ENCODE measurements around the gene OR2B2.

DNA sequence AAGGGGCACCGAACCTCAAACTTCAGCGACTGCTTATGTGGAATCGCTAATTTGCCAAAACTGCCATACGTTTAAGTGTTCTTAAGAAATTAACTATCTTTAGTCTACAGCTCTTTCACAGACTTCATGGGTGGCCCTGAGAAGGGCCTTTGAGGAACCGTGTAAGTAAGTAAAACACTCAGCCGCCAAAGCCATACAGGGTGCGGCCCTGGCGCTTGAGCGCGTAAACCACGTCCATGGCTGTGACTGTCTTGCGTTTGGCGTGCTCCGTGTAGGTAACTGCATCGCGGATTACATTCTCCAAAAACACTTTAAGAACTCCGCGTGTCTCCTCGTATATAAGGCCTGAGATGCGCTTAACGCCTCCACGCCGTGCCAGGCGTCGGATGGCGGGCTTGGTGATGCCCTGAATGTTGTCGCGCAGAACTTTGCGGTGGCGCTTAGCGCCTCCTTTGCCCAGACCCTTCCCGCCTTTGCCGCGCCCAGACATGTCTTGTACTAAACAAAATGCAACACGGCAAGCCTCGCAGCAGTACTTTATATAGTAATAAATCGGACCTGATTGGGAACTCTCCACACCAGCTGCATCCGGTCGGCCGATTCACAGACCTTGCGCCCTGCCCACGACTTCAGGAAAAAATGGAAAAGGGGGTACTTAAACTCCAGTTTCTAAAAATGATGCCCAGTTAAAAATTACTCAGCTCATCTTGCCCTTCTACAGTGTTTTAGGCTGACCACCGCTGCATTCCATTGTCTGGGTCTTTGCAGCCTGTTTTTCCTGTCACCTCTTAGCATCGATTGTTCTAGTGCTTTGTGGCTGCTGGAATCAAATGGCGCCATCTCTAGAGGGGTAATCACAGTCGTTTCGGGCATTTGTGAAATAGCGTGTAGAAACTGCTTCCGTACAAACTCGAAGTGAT is 38.9 kb downstream of the OR2B2 start:
- TF ChIP-seq CTCF (tag by site-specific recombination; IDR thresholded peaks at IDR 0.05) (no peak), ZNF155 (tag by site-specific recombination; IDR thresholded peaks at IDR 0.05) (no peak), ZBTB17 (tag by site-specific recombination; IDR thresholded peaks at IDR 0.05) (no peak), SP2 (tag by site-specific recombination; IDR thresholded peaks at IDR 0.05) (no peak)

Measured in HEK293 (cell line).